Epidermal melanocyte (primary cell): ENCODE results near the gene RPS27.
"Not testable (repeated sequence)": the region's sequence is repeated elsewhere in the genome, so short reads cannot be mapped to it uniquely, and the experiment has no call there.

Source experiments
- DNase-seq: peaks from one replicate; pipeline ENCODE4 v3.0.0; 2011; ENCODE audit warnings: low spot score; ENCODE audit not compliant: insufficient read length

The RPS27 gene

DNA sequence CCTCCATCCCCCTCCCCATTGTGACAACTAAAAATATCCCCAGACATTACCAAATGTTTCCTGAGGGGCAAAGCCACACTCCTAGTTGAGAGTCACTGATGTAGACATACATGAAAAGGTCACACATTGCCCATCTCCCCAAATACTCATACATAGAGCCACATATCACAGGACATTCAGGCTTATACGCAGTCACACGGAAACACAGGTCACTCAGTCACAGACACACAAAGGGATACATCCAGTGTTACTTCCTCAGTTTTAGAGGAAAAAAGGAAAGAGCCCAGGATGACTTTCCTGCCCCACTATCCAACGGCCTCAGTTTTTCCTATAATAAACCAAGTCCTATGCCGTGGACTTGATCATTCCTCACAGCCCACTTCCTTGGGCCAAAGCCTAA is 29.1 kb upstream of the RPS27 start:
- DNase-seq = no peak

- no peak for DNase-seq
These were observed 28.2 kb upstream of the RPS27 start for GRCh38 chr1:153962088-153963029.

- peak; percentile 88 for DNase-seq
These were observed 27.3 kb upstream of the RPS27 start, which contains the start of gene SLC39A1 for GRCh38 chr1:153963030-153963849. TSS of gene SLC39A1 (minus strand) at chr1:153963537. CDS start at chr1:153962715, 822 bp downstream.

DNA sequence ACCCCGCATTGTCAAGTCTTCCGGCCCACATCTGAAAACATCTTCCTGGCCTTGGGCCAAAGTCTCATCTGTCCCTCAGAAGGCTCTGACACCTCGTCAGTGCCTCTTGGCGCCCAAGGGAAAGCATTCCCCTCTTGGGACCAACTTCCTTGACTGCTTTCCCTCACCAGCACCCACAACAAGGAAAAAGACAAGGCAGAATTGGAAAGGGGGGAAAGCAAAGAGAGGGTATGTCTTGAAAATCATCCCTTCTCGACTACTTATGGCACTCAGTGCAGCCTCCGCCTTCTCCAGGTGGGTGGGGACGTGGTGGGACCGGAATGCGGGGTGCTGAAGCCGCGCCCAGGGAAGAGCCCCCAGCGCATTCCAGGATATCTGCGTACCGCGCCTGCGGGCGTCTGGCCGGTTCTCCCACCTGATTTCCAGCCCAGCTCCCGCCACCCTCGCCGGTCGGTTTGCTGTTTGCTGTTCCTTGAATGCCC is 26.7 kb upstream of the RPS27 start:
- no peak for DNase-seq

DNA sequence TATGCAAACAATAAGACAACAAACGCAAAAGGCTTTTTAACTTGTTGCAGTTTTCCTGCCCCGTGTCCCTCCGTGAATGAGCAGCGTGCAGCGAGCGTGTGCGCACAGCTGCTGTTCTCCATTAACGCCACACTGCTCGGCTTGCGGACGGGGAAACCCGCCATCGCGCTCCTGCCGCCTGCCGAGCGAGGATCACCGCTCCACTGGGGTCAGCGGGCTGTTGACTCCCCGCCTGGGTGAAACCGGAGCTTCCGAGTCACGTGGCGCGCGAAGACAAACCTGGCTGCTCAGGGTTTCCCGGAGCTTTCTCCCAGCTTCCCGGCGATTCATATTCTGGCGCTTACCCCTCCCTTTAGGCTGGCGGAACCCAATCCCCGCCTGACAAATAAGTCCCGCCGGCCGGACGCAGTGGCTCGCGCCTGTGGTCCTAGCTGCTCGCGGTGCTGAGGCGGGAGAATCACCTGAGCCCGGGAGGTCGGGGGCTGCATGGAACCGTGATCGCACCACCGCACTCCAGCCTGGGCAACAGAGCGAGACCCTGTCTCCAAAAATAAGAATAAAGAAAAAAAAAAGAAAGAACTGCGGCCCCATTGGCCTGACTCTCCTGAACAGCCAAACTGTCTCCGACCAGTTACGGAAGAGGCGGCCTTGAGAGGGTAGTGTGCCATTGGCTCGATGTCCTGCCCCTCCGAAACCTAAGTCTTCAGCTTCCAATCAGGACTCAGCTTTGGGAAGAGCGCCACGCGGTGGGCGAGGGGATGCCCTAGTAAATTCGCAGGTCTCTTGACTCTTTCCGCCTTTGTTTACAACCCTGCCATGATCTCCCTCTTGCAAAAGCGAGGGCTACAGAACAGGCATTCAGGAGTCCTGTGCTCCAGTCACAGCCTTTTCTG is 23.2 kb upstream of the RPS27 start, which contains the start of gene CREB3L4:
Gene CREB3L4, plus strand, starts transcription at position 796 of the 893 bp plus-strand sequence. CDS start 624 bp downstream, outside the sequence.
- DNase-seq = peak; percentile 74

DNA sequence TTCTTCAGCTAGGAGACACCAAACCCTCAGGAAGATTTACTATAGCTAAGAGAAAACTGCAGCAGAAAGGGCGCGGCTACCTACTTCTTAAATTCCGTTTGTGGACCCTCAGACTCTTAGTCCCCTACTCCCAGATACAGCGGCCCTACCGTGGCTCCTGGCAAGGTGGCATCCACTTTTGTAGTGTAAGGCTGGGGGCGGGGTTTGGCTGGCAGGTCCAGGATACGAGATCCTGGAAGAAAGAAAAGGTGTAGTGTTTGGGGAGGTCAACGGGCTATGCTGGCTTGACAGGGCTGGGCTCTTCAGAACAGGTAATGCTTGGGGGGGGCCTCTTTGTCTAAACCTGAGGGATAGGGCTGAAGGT is 22.6 kb upstream of the RPS27 start:
- no peak for DNase-seq

GRCh38 chr1:153968408-153968807 is 22.2 kb upstream of the RPS27 start:
- DNase-seq = no peak

DNA sequence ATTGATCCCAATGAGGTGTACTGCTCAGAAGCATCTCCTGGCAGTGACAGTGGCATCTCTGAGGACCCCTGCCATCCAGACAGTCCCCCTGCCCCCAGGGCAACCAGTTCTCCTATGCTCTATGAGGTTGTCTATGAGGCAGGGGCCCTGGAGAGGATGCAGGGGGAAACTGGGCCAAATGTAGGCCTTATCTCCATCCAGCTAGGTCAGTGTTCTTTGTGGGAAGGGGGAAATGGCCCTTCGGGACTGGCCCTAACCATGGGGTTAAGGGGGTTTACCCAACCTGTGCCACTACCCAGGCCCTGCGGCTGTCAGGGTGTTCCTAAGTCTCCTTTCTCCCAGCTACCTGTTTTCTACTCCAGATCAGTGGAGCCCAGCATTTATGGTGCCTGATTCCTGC is 21.6 kb upstream of the RPS27 start:
- no peak for DNase-seq

- no peak for DNase-seq
These were observed 20.2 kb upstream of the RPS27 start for GRCh38 chr1:153970346-153970745.

GRCh38 chr1:153973071-153973470 is 17.5 kb upstream of the RPS27 start:
- no peak for DNase-seq

DNA sequence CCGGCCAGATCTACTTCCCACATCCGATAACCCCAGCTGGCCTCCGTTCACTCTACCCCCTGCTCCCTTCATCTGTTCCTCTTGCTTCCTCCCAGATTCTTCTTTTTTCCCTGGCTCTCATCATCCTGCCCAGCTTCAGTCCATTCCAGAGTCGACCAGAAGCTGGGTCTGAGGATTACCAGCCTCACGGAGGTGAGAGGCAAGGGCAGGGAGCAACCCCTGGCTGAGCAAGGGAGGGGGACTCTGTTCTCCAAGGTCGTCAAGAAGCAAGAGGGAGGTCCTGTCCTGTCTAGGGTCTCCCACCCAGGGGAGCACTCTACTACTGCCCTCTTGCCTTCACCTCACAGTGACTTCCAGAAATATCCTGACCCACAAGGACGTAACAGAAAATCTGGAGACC is 17.0 kb upstream of the RPS27 start:
- no peak for DNase-seq

DNA sequence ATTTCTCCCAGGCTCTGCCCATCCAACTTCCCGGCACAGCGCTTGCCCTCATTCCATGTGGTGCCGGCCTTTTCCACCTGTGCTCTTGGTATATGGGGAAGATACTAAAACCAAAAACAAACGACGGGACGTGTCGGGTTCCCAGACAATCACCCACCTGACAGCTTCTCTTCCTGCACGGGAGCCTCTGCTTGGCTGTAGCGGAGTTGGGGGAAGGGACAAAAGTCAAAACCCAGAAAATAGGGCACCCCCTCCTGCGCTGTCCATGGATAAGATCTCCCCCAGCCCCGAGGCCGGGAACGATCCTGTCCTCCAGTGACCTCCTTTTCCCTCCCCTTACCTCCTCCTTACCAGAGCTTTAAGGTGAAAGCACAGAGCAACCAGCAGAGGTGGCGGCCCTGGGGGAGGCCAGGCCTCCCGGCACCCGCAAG is 13.7 kb upstream of the RPS27 start:
- no peak for DNase-seq

GRCh38 chr1:153977250-153978240 is 13.0 kb upstream of the RPS27 start, which contains the start of gene JTB:
TSS of gene JTB (minus strand) at chr1:153977674. CDS start at chr1:153977252, 422 bp downstream.
- DNase-seq = peak; percentile 82

GRCh38 chr1:153978274-153978909 is 12.2 kb upstream of the RPS27 start:
- DNase-seq = no peak

GRCh38 chr1:153979091-153979490 is 11.5 kb upstream of the RPS27 start:
- DNase-seq = not testable (repeated sequence)

DNA sequence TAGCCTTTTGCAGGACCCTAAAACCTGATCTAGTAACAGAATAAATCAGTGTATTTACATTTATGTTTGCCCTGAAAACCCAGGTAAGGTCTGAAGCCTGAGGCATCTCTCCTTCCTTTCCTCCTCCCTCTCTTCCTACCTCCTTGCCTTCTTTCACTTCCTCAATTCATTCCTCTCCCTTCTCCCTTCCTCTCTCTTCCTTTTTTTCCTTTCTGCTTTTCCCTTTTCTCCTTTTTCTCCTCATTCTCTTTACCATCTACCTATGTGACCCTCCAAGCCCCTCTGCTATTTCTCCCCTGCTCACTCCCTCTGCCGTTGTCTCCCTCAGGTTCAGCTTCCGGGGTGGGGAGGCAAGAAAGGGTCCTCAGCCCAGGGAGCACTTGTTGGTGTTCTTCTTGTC is 8.8 kb upstream of the RPS27 start:
- DNase-seq = not testable (repeated sequence)

DNA sequence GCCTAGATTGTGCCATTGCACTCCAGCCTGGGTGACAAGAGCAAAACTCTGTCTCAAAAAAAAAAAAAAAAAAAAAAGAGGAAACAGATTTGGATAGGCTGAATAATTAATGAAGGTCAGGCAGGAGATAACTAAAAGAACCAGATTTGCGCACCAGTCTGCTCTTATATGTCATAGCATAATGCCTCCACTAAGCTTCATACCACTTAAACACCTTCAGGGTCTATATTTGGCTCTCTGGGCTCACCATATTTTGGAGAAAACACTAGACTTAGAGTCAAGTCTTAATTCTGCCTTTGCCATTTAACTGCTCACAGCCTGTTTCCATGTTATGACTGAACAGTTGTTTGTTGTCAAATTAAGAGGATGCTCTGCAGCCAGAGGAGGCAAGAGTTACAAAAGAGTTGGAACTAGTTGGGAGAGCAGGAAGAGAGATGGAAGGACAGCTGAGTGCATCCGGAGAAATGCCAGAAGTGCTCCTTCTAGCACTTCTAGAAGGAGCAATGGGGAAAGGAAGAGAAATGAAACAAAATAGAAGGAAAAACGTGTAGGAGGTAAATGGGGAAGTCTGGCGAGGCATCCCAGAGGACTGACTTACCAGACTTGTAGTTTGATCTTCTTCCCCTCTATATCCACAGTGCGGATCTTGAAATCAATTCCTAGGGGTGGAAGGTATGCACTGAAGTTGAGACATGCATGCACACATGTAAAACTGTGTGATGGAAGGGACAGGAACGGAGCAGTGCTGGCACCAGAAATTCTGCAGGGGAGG is 6.3 kb upstream of the RPS27 start:
- no peak for DNase-seq

DNA sequence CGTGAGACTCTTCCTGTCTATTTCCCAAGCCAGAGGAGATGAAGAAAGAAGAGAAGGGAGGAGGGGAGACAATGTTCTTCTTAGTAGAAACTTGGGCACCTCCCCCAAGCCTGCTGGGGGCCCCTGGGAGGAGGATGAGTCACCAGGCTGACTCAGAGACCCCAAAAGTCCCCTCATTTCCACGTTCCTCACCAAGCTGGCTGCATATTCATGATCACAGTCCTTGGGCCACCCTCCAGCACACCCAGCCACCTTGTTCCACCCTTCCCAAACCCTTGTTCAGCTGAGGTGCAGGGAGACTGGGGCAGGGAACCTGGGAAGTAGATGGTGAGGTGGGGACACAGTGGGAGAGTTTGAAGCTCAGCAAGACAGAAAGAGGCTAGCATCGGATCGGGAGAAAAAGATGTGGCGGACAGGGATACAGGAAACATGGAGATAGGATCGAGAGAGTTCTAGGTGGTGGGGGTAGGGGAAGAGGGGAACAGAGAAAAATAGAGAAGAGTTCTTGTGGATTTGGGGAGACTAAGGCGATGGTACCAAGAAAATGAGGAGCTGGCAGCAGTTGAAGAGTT is 5.1 kb upstream of the RPS27 start:
- no peak for DNase-seq
